Activated CD4-positive, alpha-beta T cell treated with anti-CD3 and anti-CD28 coated beads, Interleukin-2, amount 10 ng/mL, durations not matched to agents 24 days and 14 days (primary cell): ENCODE measurements around the gene C1orf216. TPM values are rescaled to one million over a fixed set of nuclear protein-coding genes. Genes with fewer than 3 reads are reported as not detected.

Source experiments
- DNase-seq: peaks from one replicate; pipeline ENCODE4 v3.0.0; 2022
- H3K27ac Mint-ChIP-seq: one replicate; pipeline ENCODE4 v1.8.0; 2022; ENCODE audit warnings: mild to moderate bottlenecking, mixed read lengths
- H3K27me3 Mint-ChIP-seq: one replicate; pipeline ENCODE4 v1.8.0; 2022; ENCODE audit warnings: mixed read lengths
- H3K36me3 Mint-ChIP-seq: one replicate; pipeline ENCODE4 v1.8.0; 2022; ENCODE audit warnings: low read depth, mild to moderate bottlenecking, mixed read lengths
- H3K4me1 Mint-ChIP-seq: one replicate; pipeline ENCODE4 v1.8.0; 2021; ENCODE audit warnings: mixed read lengths
- H3K4me3 Mint-ChIP-seq: one replicate; pipeline ENCODE4 v1.8.0; 2022; ENCODE audit warnings: mild to moderate bottlenecking, moderate library complexity, mixed read lengths
- H3K9me3 Mint-ChIP-seq: one replicate; pipeline ENCODE4 v1.8.0; 2021; ENCODE audit warnings: mixed read lengths
- intact Hi-C: fragments of 100-400 bp; cut with micrococcal nuclease; formaldehyde crosslinking; loops from one replicate; pipeline ENCODE4 v1.15.1; 2023
- total RNA-seq: library from RNA; stranded (reverse); gene quantifications from 2 replicates; pipeline ENCODE4 v1.2.3, GENCODE V29; 2022

C1orf216 gene
- total RNA-seq: 25.0 and 26.0 TPM in 2 replicates

GRCh38 chr1:35718492-35719336, at the start of gene C1orf216:
Gene C1orf216 (minus strand): TSS chr1:35718884. CDS start chr1:35716321, 2,563 bp downstream.
- H3K4me3 Mint-ChIP-seq: peak within 1 kb of the TSS; percentile 89
- intact Hi-C loops: loop anchor here (2.0 to 5.0 kb wide), 3 partner anchors 50 to 266 kb away; partner anchors contain the start of genes CLSPN and PSMB2
- H3K27me3 Mint-ChIP-seq: no peaks in the 10 kb centered on the region
- H3K27ac Mint-ChIP-seq: peak within 1 kb of the TSS; percentile 97
- DNase-seq: peak; percentile 90
- peaks cover 25% of the 10 kb centered on the region for H3K36me3 Mint-ChIP-seq
- H3K4me1 Mint-ChIP-seq: peaks cover 35% of the 10 kb centered on the region
- H3K9me3 Mint-ChIP-seq: no peaks in the 10 kb centered on the region

GRCh38 chr1:35764283-35764682, 45.6 kb upstream of the C1orf216 start:
- Mint-ChIP-seq H3K36me3 (peaks cover 33% of the 10 kb centered on the region), H3K27ac (no peak overlapping the region), H3K27me3 (no peaks in the 10 kb centered on the region), H3K9me3 (no peaks in the 10 kb centered on the region), H3K4me1 (peaks cover 33% of the 10 kb centered on the region), H3K4me3 (no peak overlapping the region)
- no peak for DNase-seq
- intact Hi-C loops: no loop called here

GRCh38 chr1:35763201-35763600, 44.5 kb upstream of the C1orf216 start:
- Mint-ChIP-seq H3K9me3 (no peaks in the 10 kb centered on the region), H3K27ac (no peak overlapping the region), H3K4me1 (peaks cover 27% of the 10 kb centered on the region), H3K36me3 (peaks cover 39% of the 10 kb centered on the region), H3K4me3 (no peak overlapping the region), H3K27me3 (no peaks in the 10 kb centered on the region)
- intact Hi-C loops: no loop called here
- no peak for DNase-seq

GRCh38 chr1:35762141-35762540, 43.5 kb upstream of the C1orf216 start:
- Mint-ChIP-seq H3K9me3 (no peaks in the 10 kb centered on the region), H3K27ac (no peak overlapping the region), H3K27me3 (no peaks in the 10 kb centered on the region), H3K4me1 (peaks cover 27% of the 10 kb centered on the region), H3K36me3 (peaks cover 42% of the 10 kb centered on the region), H3K4me3 (no peak overlapping the region)
- DNase-seq: no peak
- intact Hi-C loops: no loop called here

GRCh38 chr1:35756064-35756463, 37.4 kb upstream of the C1orf216 start:
- H3K4me3 Mint-ChIP-seq: no peak overlapping the region
- no peaks in the 10 kb centered on the region for H3K27me3 Mint-ChIP-seq
- peaks cover 7% of the 10 kb centered on the region for H3K4me1 Mint-ChIP-seq
- no peaks in the 10 kb centered on the region for H3K9me3 Mint-ChIP-seq
- H3K27ac Mint-ChIP-seq: no peak overlapping the region
- DNase-seq: no peak
- intact Hi-C loops: no loop called here
- H3K36me3 Mint-ChIP-seq: peaks cover 38% of the 10 kb centered on the region

GRCh38 chr1:35753626-35754260, 35.1 kb upstream of the C1orf216 start:
- Mint-ChIP-seq H3K4me3 (no peak overlapping the region), H3K4me1 (peaks cover 4% of the 10 kb centered on the region), H3K36me3 (peaks cover 29% of the 10 kb centered on the region), H3K27ac (peak overlapping the region; percentile 34), H3K27me3 (no peaks in the 10 kb centered on the region), H3K9me3 (no peaks in the 10 kb centered on the region)
- DNase-seq: no peak
- intact Hi-C loops: no loop called here

- Mint-ChIP-seq H3K36me3 (peaks cover 42% of the 10 kb centered on the region), H3K4me3 (no peak overlapping the region), H3K27ac (no peak overlapping the region), H3K4me1 (no peaks in the 10 kb centered on the region), H3K9me3 (no peaks in the 10 kb centered on the region), H3K27me3 (no peaks in the 10 kb centered on the region)
- DNase-seq: no peak
- intact Hi-C loops: no loop called here
These were observed 29.6 kb upstream of the C1orf216 start for GRCh38 chr1:35748326-35748725.

GRCh38 chr1:35745124-35745730, 26.5 kb upstream of the C1orf216 start:
- Mint-ChIP-seq H3K4me1 (no peaks in the 10 kb centered on the region), H3K36me3 (peaks cover 45% of the 10 kb centered on the region), H3K27me3 (no peaks in the 10 kb centered on the region), H3K9me3 (no peaks in the 10 kb centered on the region), H3K27ac (no peak overlapping the region), H3K4me3 (no peak overlapping the region)
- intact Hi-C loops: no loop called here
- no peak for DNase-seq

GRCh38 chr1:35737120-35737519, 18.4 kb upstream of the C1orf216 start:
- Mint-ChIP-seq H3K36me3 (peaks cover 55% of the 10 kb centered on the region), H3K9me3 (no peaks in the 10 kb centered on the region), H3K27me3 (no peaks in the 10 kb centered on the region), H3K4me3 (no peak overlapping the region), H3K27ac (no peak overlapping the region), H3K4me1 (no peaks in the 10 kb centered on the region)
- DNase-seq: no peak
- intact Hi-C loops: no loop called here

- intact Hi-C loops: loop anchor here (1.0 kb wide), 1 partner anchor 158 kb away; no protein-coding TSS in a partner anchor
- Mint-ChIP-seq H3K9me3 (no peaks in the 10 kb centered on the region), H3K4me3 (no peak overlapping the region), H3K27ac (no peak overlapping the region), H3K4me1 (peaks cover 2% of the 10 kb centered on the region), H3K36me3 (peaks cover 18% of the 10 kb centered on the region), H3K27me3 (no peaks in the 10 kb centered on the region)
- DNase-seq: no peak
These were observed 8.9 kb upstream of the C1orf216 start for GRCh38 chr1:35727434-35728040.

- Mint-ChIP-seq H3K36me3 (peaks cover 13% of the 10 kb centered on the region), H3K4me3 (no peak overlapping the region), H3K4me1 (peaks cover 2% of the 10 kb centered on the region), H3K27me3 (no peaks in the 10 kb centered on the region), H3K9me3 (no peaks in the 10 kb centered on the region), H3K27ac (no peak overlapping the region)
- intact Hi-C loops: loop anchor here (1.0 kb wide), 1 partner anchor 157 kb away; no protein-coding TSS in a partner anchor
- DNase-seq: peak; percentile 82
These were observed 8.1 kb upstream of the C1orf216 start for GRCh38 chr1:35726450-35727433.

GRCh38 chr1:35725596-35725995, 6.9 kb upstream of the C1orf216 start:
- Mint-ChIP-seq H3K27me3 (no peaks in the 10 kb centered on the region), H3K36me3 (peaks cover 6% of the 10 kb centered on the region), H3K27ac (no peak overlapping the region), H3K9me3 (no peaks in the 10 kb centered on the region), H3K4me1 (peaks cover 3% of the 10 kb centered on the region), H3K4me3 (no peak overlapping the region)
- intact Hi-C loops: no loop called here
- DNase-seq: no peak
